GM23338 (cell line): ENCODE measurements around the gene UPK3B.
"Not testable (repeated sequence)": the region's sequence is repeated elsewhere in the genome, so short reads cannot be mapped to it uniquely, and the experiment has no call there.

ENCODE experiments used
- EZH2 ChIP-seq: fragments of 200-600 bp; sonication (generic); IDR thresholded peaks from one replicate; pipeline ENCODE4 v1.8.0; 2017; ENCODE audit warnings: antibody characterized with exemption, mild to moderate bottlenecking, low read depth; ENCODE audit not compliant: unreplicated experiment
- POLR2AphosphoS5 ChIP-seq: IDR thresholded peaks from 2 replicates; pipeline ENCODE4 v1.6.1; 2016; ENCODE audit warnings: antibody characterized with exemption, low read depth
- TF ChIP-seq, protein P1 (sequence below), 2 experiments: fragments of 200-600 bp in 1 of 2; sonication (generic) in 1 of 2; conservative IDR thresholded peaks; 2 replicates each; pipeline versions ENCODE4 v1.5.1 to v1.6.1; 2016 to 2017; ENCODE audit warnings: antibody characterized with exemption in 2 of 2, low read depth in 2 of 2, mild to moderate bottlenecking in 2 of 2, moderate library complexity in 1 of 2
- TF ChIP-seq, protein P2 (sequence below): IDR thresholded peaks from one replicate; pipeline ENCODE4 v1.6.1; 2018; ENCODE audit warnings: antibody characterized with exemption; ENCODE audit not compliant: unreplicated experiment

DNA sequence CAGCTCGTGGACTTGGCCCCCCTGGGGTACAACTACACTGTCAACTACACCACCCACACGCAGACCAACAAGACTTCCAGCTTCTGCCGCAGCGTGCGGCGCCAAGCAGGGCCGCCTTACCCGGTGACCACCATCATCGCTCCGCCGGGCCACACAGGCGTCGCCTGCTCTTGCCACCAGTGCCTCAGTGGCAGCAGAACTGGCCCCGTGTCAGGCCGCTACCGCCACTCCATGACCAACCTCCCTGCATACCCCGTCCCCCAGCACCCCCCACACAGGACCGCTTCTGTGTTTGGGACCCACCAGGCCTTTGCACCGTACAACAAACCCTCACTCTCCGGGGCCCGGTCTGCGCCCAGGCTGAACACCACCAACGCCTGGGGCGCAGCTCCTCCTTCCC, 27.7 kb upstream of the UPK3B start:
- TF ChIP-seq EZH2, POLR2AphosphoS5: not testable (repeated sequence)
- TF ChIP-seq, protein P1, sequence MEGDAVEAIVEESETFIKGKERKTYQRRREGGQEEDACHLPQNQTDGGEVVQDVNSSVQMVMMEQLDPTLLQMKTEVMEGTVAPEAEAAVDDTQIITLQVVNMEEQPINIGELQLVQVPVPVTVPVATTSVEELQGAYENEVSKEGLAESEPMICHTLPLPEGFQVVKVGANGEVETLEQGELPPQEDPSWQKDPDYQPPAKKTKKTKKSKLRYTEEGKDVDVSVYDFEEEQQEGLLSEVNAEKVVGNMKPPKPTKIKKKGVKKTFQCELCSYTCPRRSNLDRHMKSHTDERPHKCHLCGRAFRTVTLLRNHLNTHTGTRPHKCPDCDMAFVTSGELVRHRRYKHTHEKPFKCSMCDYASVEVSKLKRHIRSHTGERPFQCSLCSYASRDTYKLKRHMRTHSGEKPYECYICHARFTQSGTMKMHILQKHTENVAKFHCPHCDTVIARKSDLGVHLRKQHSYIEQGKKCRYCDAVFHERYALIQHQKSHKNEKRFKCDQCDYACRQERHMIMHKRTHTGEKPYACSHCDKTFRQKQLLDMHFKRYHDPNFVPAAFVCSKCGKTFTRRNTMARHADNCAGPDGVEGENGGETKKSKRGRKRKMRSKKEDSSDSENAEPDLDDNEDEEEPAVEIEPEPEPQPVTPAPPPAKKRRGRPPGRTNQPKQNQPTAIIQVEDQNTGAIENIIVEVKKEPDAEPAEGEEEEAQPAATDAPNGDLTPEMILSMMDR (conservative IDR thresholded peaks at IDR 0.05; ENCODE audit: low read depth in 2 of 2): not testable (repeated sequence)
- TF ChIP-seq, protein P2, sequence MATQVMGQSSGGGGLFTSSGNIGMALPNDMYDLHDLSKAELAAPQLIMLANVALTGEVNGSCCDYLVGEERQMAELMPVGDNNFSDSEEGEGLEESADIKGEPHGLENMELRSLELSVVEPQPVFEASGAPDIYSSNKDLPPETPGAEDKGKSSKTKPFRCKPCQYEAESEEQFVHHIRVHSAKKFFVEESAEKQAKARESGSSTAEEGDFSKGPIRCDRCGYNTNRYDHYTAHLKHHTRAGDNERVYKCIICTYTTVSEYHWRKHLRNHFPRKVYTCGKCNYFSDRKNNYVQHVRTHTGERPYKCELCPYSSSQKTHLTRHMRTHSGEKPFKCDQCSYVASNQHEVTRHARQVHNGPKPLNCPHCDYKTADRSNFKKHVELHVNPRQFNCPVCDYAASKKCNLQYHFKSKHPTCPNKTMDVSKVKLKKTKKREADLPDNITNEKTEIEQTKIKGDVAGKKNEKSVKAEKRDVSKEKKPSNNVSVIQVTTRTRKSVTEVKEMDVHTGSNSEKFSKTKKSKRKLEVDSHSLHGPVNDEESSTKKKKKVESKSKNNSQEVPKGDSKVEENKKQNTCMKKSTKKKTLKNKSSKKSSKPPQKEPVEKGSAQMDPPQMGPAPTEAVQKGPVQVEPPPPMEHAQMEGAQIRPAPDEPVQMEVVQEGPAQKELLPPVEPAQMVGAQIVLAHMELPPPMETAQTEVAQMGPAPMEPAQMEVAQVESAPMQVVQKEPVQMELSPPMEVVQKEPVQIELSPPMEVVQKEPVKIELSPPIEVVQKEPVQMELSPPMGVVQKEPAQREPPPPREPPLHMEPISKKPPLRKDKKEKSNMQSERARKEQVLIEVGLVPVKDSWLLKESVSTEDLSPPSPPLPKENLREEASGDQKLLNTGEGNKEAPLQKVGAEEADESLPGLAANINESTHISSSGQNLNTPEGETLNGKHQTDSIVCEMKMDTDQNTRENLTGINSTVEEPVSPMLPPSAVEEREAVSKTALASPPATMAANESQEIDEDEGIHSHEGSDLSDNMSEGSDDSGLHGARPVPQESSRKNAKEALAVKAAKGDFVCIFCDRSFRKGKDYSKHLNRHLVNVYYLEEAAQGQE: not testable (repeated sequence)
